NOMO-1 treated with DMSO at 0.1 percent for 48 hours (cell line): ENCODE data around the gene MAST4.
"Not testable (repeated sequence)": the region's sequence is repeated elsewhere in the genome, so short reads cannot be mapped to it uniquely, and the experiment has no call there.

Experiments
- DNase-seq: peaks from one replicate; lab custom pipeline; 2025; ENCODE audit not compliant: unreplicated experiment; lab: John Stamatoyannopoulos, UW

Gene MAST4

DNA sequence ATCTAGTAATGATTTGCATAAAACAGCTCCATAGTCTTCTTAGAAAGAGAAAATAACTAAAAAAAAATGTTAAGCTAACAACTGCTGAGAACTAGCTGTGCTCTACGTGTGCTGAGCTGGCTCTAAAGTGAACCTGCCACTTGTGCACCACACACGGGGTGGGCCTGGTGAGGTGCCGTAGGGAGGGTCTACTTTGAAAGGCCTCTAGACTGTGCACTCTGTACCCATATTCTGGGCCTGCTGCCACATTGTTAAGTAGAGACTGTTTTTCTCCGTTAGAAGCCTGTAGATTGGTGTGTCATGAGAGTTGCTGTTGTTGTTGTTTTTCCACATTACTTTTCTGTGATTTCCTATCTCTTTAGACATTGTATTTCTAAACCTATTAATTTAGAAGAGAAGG, 506.5 kb downstream of the MAST4 start:
- no peak for DNase-seq

DNA sequence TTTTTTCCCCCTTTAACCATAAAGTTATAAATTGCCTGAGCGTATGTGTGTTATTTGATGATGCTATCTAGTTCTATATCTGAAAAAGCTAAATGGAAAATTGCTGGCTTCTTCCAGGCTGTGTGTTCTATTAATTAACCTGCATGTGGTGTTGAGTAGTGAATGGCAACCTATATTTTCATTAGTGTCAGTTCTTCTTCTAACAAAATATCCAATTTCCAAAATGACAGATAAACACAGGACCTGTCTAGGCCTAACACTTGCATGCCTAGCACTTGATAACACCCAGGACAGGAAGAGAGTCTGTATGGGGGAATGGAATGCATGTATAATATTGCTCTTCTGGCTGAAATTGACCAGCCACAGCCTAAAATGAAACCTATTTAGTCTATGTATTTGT, 508.7 kb downstream of the MAST4 start:
- no peak for DNase-seq

DNA sequence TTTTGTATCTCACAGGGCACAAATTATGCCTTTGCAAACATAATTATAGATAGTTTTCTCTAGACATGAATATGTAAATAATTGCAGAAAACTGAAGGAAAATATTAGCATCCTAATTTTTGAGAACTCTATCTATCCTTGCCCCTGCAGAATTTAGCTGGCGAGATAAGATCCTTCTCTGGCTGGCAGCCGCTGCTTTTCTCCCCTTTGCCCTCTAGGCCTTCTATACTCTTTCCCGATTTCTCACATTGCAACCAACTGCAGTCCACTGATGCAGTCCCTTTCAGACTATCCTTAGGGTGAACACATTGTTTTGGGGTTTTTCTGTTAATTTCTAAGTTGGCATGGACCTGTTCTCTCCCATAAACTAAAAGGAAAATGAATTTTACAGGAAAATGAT, 509.1 kb downstream of the MAST4 start:
- no peak for DNase-seq

DNA sequence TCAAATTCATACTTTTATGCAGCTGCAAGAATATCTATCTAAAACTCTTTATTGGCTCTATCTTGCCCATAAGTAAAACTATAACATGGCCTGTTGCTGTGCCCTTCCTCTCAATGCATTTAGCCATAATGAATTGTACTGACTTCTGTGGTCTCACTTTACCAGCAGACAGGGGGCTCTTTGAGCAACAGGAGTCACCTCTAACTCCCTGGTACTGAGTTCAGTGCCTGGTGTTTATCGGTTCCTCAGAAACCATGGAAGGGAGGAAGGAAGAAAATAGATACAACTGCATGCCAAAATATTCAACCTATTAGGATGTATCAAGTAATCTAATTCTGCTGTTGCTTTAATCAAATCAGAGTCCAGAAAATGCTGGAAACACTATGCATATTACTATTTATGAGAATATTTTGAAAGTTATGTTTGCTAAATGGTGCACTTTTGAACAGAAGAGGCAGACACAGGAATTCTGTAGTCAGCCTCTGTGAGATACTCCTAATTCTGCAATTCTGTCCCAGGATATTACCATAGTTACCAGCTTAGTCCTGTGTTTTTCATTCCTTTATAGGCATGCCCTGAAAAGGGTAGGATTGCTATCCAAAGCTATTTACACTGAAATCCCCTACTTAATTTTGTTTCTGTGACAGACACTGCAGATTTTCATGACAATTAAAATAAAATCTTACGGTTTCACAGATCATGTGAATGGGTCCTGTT, 510.6 kb downstream of the MAST4 start:
- no peak for DNase-seq

DNA sequence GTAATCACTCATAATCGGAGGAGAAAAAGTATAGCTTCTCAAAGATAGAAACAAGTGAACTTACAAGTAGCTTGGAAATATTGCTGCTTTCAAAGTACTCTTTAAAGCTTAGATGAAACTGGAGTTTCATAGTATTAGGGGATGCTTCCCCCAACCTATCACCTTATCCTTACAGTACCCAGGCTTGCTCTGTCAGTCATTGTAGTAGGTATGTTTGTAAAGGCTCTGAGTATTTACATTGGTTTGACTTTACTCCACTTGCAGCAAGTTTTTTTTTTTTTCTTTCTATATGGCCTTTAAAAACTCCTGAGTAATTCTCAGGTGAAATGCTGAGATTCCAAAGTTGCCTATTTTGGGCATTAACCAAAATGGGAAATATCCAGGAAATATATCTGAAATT, 515.6 kb downstream of the MAST4 start:
- no peak for DNase-seq

DNA sequence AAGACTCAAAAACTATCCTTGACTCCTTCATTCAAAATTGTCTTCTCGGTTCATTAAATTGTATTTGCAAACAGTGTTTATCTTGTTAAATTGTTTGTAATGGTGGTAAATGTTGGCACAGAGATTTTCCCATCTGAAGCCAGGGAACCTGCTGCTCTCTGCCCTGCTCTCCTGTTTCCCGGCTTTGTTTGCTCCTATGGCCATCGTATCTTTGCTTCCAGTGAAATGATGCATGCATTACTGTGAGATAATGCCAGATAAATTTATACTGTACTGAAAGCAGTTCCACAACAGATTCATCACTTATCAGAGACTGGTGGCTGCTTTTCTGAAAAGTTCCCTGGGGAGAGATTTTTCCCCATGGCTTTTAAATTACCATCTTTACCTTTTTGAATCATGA, 519.1 kb downstream of the MAST4 start:
- DNase-seq: no peak

DNA sequence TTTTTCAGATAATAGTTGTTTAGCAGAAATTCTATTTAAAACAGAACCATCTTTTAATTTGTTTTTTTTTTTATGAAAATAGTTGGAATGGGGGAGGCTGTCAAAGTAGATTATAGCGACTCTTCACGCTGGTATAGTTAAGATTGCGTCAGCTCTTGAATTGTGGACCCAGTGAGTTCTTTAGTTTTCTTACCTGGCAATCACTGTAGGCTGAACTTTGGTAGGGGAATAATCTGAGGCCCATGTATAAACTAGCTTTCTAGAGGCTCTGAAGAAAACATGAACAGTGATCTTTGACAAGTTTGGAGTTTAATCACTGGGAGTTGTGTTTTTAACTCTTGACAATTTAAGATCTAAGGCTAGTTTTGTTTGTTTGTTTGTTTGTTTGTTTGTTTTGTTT, 519.6 kb downstream of the MAST4 start:
- no peak for DNase-seq

DNA sequence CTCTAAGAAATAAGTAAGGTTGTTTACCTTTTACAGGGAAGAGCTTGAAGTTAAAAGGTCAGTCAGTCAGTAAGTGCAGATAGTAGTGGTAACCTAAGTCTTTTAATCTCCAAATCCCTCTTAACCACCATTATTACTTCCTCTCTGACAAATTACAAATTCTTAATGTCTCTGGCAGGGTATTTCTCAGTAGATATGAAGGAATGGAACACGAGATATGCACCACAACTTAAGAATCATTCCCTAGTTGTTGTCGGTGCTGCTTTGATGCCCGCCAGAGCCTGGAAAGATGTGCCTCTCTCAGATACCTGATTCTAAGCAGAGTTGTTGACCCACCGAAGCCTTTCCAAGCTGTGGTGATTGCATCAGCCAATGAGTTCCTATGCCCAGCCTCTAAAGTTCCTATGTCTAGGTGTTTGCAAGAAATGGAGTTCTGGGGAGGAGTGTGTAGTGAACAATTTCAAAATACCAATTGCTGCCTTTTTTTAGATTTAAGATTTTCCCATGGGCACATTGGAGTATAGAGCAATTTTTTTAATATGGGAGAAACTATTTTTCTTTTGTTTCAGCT, 521.9 kb downstream of the MAST4 start:
- no peak for DNase-seq

DNA sequence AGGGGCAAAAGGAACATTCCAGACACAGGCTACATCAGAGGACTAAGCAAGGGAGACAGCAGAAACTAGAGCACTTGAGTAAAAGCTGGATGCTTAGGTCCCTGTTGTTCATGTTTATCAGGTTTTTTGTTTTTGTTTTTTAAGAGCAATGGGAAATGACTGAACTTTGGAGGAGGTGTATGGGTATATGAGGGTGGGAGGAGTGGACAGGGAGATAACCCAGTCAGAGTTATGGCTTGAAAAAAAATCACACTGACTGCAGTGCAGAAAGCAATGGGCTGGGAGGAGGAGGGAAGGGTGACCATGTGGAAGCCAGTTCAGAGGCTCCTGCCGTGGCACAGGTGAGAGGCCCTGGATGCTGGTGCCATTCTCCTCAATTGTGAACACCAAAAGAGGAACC, 522.8 kb downstream of the MAST4 start:
- DNase-seq: no peak

DNA sequence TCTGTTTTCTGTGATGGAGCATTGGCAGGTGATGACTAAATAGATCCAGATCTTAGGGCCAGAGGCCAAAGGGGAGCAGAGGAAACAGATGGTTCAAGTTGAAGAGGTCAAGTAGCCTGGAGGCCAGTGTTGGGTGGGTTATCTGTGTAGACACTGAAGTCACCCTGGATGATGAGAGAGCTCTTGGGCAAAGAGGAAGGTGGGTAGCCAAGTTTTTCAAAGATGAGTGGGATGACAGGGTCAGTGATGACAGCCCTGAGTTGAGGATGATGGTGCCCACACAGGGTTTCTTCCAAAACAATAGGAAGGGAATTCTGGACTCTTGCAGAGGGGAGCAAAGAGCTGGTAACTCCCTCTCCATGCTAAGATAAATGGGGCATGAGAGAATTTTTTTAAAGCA, 523.8 kb downstream of the MAST4 start:
- DNase-seq: no peak

DNA sequence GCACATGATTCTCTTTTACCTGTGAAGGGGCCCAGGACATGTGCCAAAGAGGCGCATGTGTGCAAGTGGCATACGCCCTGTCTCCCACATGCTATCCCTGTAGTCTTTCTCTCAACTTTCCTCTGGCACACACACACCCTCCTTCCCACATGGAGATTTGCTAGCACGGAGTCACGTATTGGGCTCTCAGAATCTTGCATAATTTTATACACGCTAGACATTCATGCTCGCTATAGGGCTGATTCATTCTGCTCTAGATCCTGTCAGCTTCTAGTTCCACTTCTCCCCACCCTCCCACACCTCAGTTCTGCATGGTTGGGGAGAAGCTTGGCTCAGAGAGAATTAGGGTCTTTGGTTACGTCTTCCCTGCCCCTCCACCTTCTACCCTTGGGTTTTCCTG, 527.6 kb downstream of the MAST4 start:
- DNase-seq: no peak

DNA sequence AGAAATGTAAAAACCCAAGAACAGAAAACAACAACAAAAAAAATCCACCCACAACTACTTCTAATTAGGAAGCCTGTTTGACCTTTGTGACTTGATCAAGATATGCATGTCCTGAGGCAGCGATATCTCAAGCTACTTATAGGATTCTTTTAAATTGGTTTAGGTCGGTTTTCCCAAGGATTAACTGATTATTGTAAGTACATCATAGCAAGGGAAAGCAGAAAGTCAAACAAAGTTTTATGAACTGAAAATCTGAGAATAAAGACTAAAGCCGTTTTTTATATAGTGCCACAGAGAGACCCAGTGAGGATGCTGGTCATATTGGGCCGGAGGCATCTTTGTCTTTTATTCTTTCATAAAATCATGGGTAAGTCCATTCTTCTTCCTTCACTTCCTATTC, 528.4 kb downstream of the MAST4 start:
- DNase-seq: no peak

DNA sequence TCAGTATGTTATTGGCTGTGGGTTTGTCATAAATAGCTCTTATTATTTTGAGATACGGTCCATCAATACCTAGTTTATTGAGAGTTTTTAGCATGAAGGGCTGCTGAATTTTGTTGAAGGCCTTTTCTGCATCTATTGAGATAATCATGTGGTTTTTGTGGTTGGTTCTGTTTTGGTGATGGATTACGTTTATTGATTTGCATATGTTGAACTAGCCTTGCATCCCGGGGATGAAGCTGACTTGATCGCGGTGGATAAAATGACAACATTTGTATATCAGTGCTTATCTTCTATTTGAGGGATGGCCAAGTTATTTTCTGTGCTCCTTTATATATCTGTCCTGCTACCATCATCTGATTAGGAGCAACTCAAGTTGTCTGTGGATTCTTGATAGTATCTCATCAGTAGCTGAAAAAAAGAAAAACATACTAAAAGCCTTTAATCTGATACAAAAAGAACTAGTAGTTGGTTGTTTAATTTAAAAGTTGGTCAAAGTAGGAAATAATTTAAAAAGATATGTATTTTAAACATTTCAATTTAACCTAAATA, 531.2 kb downstream of the MAST4 start:
- DNase-seq: not testable (repeated sequence)

DNA sequence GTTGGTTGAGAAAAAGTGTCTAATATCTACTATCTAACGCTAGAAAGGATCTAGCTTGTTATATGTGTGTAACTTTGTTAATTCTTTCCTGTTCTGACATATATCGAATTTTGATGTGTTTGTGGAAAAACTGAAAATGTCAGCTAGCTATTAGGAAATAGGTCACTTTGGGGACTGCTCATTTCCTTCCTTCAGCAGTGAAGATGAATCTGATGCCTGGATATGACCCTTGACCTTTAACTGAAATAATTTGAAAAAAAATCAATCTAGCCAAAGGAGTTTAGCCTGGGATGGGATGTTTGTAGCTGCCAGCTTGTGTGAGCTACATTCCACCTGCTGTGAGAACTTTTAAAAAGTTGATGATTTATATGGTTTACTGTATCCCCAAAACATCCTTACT, 533.6 kb downstream of the MAST4 start:
- no peak for DNase-seq

DNA sequence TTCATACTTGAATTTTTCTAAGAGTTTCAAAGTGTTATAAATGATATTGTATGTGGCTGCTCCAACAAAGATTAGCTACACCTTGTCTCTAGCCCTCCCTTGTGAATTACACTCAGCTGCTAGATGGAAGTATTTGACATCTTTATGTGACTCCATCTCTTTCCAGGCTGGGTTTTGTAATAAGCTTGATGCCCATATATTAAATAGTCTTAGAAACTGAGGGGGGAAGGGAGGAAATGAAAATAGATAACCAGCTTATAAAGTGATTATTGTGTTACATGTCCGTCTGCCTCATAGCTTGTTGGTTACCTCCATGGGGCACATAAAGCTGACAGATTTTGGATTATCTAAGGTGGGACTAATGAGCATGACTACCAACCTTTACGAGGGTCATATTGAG, 537.0 kb downstream of the MAST4 start:
- no peak for DNase-seq

DNA sequence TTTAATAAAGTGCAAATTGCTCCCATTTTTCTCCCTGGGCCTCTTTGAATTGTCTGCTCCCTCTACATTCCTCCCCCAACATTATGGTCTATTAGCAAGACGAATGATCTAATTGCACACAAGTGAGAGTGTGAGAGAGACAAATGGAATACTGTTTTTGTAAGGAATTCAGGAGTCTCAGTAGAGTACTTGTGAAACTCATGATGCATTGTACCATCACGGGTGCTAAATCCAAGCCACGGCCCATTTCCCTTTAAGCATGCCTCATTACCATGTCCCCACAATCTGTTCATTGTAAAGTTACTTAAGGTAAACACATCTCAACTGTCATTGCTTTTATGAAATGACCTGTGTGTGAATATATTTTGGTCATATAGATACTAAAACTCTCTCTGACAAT, 537.6 kb downstream of the MAST4 start:
- DNase-seq: no peak

DNA sequence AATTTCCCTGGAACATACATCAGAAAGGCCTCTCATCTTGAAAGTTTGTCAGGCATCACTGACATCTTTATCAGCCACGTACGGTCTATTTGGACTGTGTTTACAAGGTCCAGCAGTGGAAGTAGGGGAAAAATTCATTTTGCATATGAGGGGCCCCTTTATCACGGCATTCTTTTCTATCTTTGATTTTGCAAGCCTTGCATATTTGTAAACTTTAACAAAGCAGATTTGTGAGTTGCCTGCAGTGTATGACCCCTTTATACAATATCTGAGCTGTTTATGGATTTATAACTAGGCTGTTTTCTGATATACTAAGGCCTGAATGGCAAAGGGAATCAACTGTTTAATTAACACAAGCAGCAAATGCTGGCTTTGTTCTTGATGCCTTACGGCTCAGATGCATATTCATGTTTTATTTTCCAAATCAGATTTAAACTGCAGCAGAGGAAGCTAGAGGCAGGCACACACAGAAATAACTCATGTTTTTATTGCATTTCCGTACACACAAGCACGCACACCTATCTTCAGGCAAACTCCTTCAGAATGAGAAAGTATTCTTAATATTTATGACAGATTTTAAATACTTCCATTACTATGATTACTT, 539.3 kb downstream of the MAST4 start:
- no peak for DNase-seq

DNA sequence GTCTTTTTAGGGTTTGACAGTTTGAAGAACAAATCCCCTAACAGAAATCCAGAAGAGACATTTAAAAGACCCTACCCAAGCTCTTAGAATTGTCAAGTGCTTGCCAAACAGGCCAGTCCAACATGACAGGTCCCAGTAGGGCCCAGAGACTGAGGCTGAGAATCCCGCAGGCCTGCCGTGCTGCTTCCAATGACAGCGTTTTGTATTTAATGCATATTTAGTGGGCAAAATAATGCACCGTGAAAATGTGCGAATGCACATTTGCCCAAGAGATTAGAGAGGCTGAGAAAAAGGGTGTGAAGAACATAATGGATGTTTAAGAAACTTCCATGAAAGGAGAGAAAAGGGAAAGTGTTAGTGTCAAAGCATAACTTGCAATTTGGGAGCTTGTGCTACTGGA, 542.8 kb downstream of the MAST4 start:
- no peak for DNase-seq

DNA sequence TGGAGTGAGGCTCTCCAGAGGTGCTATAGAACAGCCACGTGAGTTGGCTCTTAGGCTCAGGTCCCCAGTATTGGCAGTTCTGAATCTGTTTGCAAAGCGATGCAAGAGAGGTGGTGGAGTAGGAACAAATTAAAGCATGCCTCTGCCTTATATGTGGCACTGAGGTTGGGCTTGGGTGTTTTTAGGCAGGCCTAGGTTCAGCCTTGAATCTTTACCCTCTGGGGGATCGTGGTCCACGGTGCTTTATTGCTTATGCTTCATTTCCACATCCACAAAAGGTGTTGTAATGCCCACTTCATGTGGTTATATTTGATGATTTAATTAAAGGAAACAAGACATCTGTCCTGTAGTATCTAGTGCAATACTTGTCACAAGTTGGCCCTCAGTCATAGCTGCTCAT, 544.2 kb downstream of the MAST4 start:
- DNase-seq: no peak

DNA sequence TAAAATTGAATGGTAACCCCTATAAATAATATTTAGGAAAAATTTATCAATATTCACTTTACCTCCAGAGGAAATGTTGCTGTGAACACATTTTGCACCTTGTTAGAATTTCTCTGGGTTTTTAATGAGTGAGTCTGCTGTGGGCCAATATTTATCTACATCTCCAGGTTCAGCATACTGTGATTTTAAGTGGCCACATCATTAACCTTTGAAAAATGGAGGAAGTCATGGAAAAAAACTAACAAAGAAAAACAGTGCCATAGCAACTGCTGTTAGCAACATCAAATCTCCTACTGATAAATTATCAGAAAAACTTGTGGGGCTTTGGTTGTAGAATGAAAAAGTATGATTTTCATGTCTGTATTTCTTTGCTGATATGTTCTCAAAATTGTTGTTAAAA, 545.5 kb downstream of the MAST4 start:
- no peak for DNase-seq

DNA sequence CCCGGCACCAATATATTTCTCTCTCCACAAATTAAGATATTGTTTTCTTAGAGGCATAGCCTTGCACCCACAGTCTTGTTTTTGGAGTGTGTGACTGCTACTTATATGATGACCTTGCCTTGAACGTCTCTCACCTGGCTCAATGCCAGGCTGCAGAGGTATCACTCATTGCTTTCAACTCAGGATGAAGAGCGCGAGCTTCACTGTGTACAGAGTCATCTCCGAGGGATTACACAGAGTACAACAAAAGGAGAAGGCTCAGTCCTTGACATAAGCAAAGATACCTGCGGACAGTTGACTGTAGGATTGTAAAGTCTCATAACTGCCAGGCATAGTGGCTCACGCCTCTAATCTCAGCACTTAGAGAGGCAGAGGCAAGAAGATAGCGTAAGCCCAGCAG, 546.6 kb downstream of the MAST4 start:
- DNase-seq: no peak

DNA sequence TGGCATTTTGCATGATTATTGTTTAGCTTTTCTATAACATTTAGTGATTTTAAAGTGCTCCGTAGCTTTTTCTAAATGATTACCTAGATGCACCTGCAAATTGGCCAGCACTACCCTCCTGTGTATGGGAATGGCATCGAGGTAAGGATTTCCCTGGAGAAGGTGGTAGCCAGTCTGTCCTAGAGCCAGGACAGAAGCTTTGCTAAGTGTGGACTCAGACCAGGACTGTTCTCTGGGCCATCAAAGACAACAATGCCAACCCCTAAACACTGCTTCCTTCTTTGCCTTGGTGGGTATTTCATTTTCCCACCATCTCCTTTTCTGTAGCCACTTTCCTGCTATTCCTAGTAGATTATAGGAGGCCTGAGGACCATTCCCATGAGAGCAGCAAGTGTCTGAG, 547.4 kb downstream of the MAST4 start:
- DNase-seq: no peak
